ENCODE measurements around the gene PEX26.
A peak's percentile ranks its signal among the peaks of the same experiment; 100 is the strongest.
"Not testable (repeated sequence)": the region's sequence is repeated elsewhere in the genome, so short reads cannot be mapped to it uniquely, and the experiment has no call there.

Gene PEX26

DNA sequence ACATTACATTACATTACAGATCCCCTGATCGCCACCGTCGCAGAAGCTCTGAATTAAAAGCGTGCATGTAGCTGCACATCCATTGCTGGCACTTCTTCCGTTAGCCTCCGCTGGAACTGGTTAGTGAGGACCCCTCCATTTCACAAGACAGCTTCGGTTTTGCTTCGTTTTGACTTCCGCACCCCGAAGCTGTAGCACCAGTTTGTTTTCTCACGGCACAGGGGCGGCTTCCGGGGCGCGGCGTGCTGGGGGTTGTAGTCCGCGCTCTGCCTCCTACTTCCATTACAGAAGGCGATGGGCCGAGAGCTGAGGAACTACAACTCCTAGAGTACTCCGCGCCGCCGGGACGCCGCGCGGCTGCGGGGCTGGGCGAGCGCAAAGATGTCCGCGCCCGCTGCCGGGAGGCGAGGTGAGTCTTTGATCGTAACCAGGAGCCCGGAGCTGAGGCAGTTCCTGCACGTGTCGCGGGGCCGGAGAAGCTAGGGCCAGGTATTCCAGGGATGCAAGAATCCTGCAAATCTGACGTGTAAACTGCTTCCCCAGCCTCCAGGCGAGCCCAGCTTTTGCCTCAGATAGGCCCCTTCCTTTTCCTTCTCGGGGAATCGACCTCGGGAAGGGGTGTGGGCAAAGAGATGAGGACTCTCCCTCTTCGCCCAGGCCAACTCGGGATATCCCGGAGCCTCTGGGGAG is at the start of gene PEX26:
Gene PEX26, plus strand, starts transcription at position 352 of the 690 bp plus-strand sequence. CDS start 387 bp downstream, outside the sequence.
- DNase-seq (ENCODE audit: low read depth) = peak; percentile 91

DNA sequence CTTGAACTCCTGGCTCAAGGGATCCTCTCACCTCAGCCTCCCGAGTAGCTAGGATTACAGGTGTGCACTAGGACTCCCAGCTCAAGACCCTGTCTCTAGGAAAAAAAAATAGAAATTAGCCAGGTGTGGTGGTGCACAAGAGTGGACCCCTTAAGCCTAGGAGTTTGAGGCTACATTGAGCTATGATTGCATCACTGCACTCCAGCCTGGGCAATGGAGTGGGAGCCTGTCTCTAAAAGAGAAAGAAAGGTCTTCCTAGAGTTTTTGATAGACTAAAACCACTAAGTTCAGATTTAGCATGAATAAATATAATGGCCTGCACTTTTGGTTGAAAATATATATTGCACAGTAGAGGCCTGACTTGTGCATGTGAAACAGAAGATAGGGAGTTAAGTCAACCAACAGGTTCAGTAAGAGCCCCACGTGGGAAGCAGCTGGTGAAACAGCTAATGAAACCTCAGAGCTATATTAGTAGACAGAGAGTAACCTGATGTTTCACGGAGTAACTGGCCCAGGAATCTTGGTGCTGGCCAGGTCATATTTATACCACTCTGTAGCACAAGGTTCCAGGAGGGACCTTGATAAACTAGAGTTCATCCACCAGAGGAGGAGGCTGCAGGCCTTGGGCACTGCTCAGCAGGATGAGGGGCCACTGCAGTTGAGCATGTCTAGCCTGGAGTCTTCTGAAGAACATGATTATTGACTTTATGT is 48.8 kb upstream of the PEX26 start:
- DNase-seq (ENCODE audit: low read depth) = no peak

DNA sequence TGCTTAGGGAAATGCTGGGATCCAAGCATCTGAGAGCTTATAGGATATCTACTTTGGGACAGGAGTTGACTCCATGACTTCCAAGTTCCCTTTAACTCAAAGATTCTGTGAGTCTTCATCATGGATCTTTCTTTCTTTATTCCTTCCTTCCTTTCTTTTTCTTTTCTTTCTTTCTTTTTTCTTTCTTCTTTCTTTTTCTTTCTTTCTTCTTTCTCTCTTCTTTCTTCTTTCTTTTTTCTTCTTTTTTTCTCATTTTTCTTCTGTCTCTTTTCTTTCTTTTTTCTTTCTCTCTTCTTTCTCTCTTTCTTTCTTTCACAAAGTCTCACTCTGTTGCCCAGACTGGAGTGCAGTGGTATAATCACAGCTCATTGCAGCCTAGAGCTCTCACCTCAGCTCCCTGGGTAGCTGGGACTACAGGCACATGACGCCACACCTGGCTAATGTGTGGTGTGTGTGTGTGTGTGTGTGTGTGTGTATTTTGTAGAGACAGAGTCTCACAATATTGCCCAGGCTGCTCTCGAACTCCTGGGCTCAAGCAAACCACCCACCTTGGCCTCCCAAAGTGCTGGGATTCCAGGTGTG is 48.0 kb upstream of the PEX26 start:
- DNase-seq (ENCODE audit: low read depth) = no peak

DNA sequence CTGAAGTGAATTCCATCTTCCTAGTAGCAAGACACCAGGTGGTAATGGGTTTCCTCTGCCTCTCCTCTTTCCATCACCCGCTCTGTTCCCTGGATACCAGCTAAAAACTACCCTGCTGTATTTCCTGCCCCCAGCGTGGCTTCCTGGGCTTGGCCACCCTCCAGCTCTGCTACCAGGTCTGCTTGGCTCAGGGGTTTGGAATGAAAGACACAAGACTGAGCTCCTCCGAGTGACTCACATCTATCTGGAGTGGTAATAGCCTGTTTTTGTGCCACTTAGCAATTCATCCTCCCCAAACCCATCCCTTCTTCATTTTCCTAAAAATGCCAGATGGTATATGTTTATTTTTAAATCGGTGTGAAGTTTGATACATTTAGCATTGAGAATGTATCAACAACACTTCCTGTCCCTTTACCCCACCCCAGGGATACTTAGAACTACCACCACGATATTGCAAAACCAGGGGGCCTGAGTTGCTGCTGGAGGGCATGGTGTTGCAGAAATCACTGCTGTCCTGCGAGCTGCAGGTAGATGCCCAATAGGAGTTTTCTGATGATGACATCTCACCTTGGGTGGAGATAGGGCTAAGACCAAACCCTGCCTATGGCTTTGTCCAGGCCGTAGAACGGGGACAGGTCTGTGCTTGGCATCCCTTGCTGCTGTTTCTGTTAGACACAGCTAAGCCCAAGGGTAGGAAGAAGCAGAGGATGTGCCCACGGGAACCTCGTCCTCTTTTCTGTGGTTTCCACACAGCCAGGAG is 45.9 kb upstream of the PEX26 start:
- DNase-seq (ENCODE audit: low read depth) = no peak

DNA sequence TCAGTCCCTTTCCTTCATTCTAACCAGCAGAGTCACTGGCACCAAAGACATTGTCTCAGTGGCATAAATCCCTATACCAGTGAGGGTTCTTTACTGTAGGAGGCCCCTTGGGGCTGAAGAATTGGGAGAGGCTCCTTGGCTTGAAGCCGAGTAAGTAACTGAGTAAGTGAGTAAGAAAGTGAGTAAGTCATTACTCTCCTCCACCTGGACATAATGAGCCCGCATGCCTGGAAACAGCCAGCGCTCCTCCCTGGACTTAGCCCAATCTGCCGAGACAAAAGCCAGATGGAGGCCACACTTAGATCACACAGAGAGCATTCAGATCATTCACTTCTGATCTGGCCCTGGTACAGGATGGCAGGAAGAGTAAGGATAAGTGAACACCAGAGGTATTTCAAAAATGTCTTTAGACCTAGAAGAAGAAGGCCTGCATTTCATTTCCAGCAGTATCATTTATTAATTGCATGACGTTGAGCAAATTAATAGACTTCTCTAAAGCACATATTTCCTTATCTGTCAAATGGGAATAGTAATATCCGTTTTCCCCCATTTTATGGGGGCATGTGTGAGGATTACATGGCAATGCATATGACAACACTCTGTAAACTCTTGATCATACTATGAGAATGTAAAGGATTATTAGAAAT is 45.2 kb upstream of the PEX26 start:
- no peak for DNase-seq (ENCODE audit: low read depth)

DNA sequence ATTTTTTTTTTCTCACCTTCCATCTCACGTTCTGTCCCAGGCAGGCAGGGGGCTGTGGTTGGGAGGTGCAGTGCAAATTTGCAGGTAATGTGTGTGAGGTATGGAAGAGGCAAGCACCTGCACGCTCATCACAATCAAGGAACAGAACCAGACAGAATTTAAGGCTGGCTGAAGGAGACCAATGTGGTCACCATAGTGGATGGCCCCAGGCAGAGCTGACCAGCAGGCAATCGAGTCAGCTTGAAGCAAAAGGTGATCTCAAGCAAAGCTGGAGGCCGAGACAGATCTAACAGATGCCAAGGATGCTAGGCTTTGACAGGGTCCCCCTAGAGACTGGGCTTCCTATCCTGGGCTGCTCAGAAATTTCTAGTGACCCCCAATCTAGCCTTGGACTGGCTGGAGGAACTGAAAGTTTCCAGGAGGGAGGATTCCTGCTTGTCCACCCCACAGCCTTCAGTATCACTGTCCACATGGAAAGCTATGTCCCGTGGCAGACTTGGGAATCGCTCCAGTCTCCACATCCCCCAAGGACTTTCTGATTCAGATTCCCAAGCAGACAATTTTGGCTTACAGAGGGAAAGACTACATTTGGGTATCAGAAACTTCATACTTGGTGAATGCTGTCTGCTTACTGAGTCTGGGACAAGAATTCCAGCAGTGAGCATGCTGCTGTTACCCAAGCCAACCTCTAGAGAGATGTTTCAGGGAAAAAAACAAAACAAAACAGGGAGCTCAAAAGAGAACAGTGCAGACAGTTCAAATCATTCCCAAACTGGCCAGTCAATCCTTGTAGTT is 44.4 kb upstream of the PEX26 start:
- no peak for DNase-seq (ENCODE audit: low read depth)

DNA sequence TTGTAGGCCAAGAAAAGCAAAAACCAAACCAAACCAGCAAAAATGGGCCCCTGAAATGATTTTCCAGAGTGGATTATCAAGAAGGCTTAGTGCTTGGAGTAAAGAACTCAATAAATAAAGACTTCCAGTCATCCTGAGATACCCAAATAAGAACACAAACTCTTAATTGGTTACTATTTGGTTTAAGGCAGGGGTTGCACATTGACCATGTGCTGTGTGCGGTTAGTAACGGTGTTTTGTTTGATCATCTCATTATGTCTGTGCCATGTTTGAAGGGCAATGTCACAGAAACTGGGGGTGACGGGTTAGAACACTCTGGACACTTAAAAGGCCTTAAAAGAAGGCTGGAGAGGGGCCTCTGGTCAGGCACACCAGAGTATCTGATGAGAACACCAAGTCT is 43.7 kb upstream of the PEX26 start:
- no peak for DNase-seq (ENCODE audit: low read depth)

DNA sequence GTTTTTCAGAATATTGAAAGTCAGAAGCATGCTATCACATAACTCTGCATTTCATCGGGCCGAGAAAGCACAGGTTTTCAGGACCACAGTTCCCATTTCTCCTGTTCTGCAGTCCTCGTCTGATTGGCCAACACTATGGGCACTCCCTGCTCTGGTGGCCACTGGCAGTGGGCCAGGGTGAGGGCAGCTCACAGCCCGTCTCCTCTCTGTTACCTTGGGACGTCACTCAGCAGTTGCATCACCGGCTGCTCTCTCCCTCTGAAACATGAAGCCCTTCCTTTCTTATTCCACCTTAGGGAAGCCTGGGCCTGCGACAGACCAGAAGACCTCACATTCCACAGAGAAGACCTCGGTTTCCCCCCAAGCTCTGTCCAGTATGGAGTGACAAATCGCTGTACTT is 42.0 kb upstream of the PEX26 start:
- no peak for DNase-seq (ENCODE audit: low read depth)

DNA sequence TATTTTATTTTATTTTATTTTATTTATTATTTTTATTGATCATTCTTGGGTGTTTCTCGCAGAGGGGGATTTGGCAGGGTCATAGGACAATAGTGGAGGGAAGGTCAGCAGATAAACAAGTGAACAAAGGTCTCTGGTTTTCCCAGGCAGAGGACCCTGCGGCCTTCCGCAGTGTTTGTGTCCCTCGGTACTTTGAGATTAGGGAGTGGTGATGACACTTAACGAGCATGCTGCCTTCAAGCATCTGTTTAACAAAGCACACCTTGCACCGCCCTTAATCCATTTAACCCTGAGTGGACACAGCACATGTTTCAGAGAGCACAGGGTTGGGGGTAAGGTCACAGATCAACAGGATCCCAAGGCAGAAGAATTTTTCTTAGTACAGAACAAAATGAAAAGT is 36.9 kb upstream of the PEX26 start:
- not testable (repeated sequence) for DNase-seq (ENCODE audit: low read depth)

DNA sequence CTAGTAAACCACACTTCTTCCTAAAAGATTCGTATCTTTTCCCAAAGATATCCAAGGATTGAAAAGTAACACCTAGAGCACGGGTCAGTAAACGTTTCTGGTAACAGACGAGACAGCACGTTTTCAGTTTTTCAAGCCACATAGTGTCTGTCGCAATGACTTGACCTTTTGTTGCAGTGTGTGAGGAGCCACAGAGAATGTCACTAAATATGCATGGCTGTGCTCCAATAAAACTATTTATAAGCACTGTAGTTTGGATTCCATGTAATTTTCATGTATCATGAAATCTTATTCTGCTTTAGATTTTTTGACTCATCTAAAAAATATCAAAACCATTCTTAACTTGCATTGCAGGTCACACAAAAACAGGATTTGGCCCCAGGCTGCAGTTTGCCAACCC is 35.1 kb upstream of the PEX26 start:
- no peak for DNase-seq (ENCODE audit: low read depth)

DNA sequence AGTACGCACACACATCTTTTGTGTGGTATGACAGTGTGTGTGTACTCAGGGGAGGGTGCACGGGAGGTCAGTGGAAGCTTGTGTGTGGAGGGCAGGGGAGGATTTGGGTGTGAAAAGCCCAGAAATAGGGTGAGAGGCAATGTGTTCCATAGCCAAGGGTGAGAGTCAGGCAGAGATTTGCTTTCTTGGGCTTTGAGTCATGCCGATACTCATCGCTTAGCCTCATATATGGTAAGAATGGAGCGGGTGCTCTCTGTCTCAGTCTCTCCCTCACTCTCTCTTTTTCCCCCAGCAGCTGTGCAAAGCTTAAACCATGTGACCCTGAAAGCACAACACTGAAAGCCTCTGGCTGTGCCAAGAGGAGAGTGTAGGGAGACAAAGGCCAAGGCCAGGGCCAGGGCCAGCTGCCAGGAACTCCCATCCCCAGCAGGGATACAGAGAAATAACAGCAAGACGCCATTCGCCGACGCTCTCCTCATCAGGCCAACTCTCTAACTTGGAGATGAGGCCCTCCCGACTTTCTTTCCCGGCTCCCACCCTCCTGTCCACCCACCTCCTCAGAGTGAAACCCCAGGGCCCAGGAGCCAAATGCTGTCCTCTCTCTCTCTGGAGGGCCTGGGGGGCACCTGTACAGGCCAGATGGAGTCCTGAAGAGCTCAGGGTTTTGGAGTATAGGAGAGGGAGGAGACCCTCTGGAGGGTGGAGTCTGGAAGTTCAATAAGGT is 33.1 kb upstream of the PEX26 start:
- no peak for DNase-seq (ENCODE audit: low read depth)

DNA sequence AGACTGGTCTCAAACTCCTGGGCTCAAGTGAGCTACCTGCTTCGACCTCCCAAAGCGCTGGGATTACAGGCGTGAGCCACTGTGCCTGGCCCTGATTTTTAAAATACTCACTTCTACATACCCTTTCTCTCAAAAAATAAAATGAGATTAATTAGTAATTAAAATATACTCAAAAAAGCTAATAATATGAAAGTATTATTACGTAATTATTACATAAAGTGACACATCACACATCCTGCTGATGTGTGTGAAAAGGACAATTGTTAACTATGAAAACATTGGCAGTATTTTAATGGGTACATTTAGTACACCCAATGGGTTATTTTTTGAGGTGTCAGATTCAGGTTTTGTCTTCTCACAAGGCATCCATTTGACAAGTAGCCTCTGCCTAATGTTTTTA is 32.0 kb upstream of the PEX26 start:
- DNase-seq (ENCODE audit: low read depth) = no peak

DNA sequence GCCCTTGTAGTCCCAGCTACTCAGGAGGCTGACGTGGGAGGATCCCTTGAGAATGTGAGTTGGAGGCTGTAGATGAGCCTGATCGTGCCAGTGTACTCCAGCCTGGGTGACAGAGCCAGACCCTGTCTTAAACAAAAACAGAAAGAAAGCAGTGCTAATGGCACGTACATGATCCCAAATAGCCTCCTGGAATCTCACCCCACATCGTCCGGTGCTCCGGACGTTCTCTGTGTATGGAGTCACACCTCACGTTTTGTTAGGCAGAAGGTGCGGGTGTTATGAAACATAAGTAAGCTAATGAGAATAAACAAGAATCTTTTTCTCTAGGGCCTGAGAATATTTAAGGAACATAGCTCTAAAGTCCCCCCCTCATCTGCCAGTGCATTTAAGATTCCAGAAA is 29.7 kb upstream of the PEX26 start:
- DNase-seq (ENCODE audit: low read depth) = no peak

DNA sequence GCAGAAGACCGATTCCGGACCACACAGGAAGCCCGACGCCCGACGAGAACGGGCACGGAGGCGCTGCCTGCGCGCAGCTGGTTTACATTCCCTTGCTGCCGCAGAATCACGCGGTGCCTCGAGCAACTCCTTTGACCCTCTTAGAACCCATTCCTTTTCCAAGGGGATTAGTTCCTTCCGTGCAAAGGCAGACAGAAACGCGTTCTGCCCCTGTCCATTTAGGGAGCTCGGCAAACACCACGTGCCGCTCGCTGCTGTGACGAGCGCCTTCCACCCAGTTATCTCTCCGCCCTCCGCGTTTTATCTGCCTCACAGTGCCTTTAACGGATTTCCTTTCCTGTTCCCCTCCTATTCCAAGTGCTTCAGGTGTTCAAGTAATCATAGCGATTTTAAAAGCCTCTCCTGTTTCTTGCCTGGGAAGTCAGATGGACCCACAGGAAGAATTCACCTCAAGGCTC is 29.3 kb upstream of the PEX26 start:
- DNase-seq (ENCODE audit: low read depth) = no peak

DNA sequence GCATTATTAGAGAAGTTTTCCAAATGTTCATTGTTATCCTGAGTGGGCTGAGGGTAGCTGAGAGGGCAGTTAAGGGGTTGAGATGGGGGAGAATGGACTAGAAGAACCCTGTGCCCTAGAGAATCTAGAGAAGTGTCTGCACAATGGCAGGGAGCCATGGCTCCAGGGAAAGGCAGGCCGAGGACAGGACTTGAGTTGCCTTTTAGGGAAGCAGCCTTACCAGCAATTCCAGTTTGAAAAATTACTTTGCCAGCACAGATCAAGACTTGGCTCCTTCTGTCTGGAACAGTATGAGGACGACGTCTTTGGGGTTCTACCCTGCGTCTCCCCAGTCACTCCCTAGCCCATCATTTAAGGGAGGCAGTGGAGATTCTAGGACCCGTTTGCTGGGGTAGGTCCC is 27.7 kb upstream of the PEX26 start:
- DNase-seq (ENCODE audit: low read depth) = no peak

DNA sequence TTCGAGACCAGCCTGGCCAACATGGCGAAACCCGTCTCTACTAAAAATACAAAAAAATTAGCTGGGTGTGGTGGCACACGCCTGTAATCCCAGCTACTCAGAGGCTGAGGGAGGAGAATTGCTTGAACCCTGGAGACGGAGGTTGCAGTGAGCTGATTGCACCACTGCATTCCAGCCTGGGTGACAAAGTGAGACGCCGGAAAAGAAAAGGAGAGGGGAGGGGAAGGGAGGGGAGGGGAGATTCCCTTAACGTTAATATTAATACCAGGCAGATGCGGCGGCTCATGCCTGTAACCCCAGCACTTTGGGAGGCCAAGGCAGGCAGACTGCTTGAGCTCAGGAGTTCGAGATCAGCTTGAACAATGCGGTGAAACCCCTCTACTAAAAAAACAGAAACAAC is 26.7 kb upstream of the PEX26 start:
- DNase-seq (ENCODE audit: low read depth) = not testable (repeated sequence)

DNA sequence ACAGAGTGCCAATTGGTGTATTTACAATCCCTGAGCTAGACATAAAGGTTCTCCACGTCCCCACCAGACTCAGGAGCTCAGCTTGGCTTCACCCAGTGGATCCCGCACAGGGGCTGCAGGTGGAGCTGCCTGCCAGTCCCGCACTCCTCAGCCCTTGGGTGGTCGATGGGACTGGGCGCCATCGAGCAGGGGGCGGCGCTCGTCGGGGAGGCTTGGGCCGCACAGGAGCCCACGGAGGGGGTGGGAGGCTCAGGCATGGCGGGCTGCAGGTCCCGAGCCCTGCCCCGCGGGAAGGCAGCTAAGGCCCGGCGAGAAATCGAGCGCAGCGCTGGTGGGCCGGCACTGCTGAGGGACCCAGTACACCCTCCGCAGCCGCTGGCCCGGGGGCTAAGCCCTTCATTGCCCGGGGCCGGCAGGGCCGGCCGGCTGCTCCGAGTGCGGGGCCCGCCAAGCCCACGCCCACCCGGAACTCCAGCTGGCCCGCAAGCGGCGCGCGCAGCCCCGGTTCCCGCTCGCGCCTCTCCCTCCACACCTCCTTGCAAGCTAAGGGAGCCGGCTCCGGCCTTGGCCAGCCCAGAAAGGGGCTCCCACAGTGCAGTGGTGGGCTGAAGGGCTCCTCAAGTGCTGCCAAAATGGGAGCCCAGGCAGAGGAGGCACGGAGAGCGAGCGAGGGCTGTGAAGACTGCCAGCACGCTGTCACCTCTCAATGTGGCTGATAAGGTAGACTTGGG is 24.4 kb upstream of the PEX26 start:
- not testable (repeated sequence) for DNase-seq (ENCODE audit: low read depth)

DNA sequence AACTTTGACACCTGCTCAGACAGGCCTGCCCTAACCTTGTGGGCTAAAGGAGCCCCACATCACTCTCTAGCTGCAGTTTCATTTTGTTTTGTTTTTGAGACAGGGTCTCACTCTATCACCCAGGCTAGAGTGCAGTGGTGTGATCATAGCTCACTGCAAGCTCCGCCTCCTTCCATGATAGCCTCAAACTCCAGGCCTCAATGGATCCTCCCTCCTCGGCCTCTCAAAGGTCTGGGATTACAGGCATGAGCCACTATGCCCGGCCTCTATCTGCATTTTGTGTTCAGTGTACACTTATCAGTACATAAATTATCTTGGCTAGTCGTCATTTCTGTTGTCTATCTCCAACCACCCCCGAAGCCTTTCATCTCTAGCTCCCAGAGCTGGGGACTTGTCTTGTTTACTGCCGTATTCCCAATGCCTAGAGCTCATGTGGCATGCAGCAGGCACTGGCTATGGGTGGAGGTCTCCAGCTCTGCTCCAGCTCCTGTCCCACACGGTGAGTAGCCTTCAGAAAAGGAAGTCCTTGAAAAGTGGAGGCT is 22.1 kb upstream of the PEX26 start:
- no peak for DNase-seq (ENCODE audit: low read depth)

DNA sequence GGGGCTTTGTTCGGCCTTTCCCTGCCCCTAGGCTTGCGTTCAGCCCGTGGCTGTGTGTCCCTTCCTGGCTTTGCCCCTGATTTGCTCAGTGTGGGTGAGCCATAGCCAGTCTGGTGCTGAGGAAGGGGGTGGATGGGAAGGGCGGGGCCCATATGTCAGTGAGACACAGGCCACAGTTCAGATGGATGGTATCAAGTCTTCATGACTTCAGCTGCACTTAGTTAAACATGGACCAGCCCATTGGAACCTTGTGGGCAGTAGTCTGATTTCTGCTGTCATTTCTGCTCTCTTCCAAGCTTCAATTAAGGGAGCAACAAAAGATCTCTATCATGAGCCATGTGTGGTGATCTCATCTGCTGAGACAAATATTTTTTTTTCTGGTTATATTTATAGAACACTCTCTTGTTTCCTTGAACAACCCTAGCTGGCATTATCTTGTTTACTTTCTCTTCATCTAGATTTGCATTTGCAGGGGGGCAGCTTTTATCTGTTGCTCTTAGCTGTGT is 21.6 kb upstream of the PEX26 start:
- no peak for DNase-seq (ENCODE audit: low read depth)
